B cell (primary cell): ENCODE results near the gene ALMS1. TPM values are rescaled to one million over a fixed set of nuclear protein-coding genes. Genes with fewer than 3 reads are reported as not detected.
A peak's percentile ranks its signal among the peaks of the same experiment; 100 is the strongest.
"Not testable (repeated sequence)": the region's sequence is repeated elsewhere in the genome, so short reads cannot be mapped to it uniquely, and the experiment has no call there.

Source experiments
- ATAC-seq: fragments of 200-7000 bp; cut with Tn5 transposase; one replicate; pipeline ENCODE4 v1.10.0; 2021; ENCODE audit warnings: low read depth, mild to moderate bottlenecking, moderate number of reproducible peaks, moderate library complexity
- CTCF ChIA-PET: fragments of 350-600 bp; sonication (Branson Sonifier 250); formaldehyde crosslinking; loops from one replicate; lab custom pipeline; 2021; ENCODE audit warnings: antibody characterized with exemption, inconsistent platforms; lab: Charles Lee
- POLR2A ChIA-PET: fragments of 350-600 bp; sonication (Branson Sonifier 250); formaldehyde crosslinking; loops from one replicate; lab custom pipeline; 2021; ENCODE audit warnings: antibody characterized with exemption; lab: Charles Lee
- DNase-seq: peaks from one replicate; pipeline ENCODE4 v3.0.0; 2013
- H2AFZ ChIP-seq: 2 replicates; pipeline ENCODE4 v1.6.1; 2012; ENCODE audit warnings: mild to moderate bottlenecking, low read depth, low read length; ENCODE audit not compliant: insufficient read depth, poor library complexity, severe bottlenecking
- H3K27ac ChIP-seq, 2 donors: 1 replicate in 1 of 2; 2 replicates in 1 of 2; pipeline ENCODE4 v1.5.1; 2012 to 2013; ENCODE audit warnings: low read length in 2 of 2, mild to moderate bottlenecking in 2 of 2, moderate library complexity in 1 of 2
- H3K27me3 ChIP-seq, 4 experiments: fragments of 200-600 bp in 1 of 4; sonication (generic) in 1 of 4; replicated peaks in 1 of 4; 1 replicate in 2 of 4; 2 replicates in 2 of 4; pipeline versions ENCODE4 v1.6.1 to v1.7.0; 2013 to 2016; ENCODE audit warnings: low read length in 3 of 4, mild to moderate bottlenecking in 2 of 4, mixed read lengths in 1 of 4, moderate library complexity in 1 of 4; ENCODE audit not compliant: insufficient read depth in 4 of 4, control insufficient read depth in 3 of 4; ENCODE audit errors: control extremely low read depth in 1 of 4
- H3K36me3 ChIP-seq, 2 experiments: replicated peaks in 1 of 2; 1 replicate in 1 of 2; 2 replicates in 1 of 2; pipeline versions ENCODE4 v1.6.1 to v1.7.1; 2013; ENCODE audit warnings: low read length in 1 of 2; ENCODE audit not compliant: insufficient read depth in 2 of 2, control insufficient read depth in 1 of 2; ENCODE audit errors: control extremely low read depth in 1 of 2, extremely low read depth in 1 of 2
- H3K4me1 ChIP-seq, 2 donors: fragments of 200-600 bp in 1 of 2; sonication (generic) in 1 of 2; 1 replicate in 1 of 2; 2 replicates in 1 of 2; pipeline versions ENCODE4 v1.5.1 to v1.6.1; 2013 to 2017; ENCODE audit warnings: low read length in 2 of 2; ENCODE audit not compliant: control insufficient read depth in 2 of 2, insufficient read depth in 2 of 2
- H3K4me2 ChIP-seq: replicated peaks from 2 replicates; pipeline ENCODE3; 2012; ENCODE audit warnings: mild to moderate bottlenecking, low read depth, low read length; ENCODE audit not compliant: poor library complexity, severe bottlenecking
- H3K4me3 ChIP-seq, 5 experiments: fragments of 200-600 bp in 1 of 5; sonication (generic) in 1 of 5; 1 replicate in 3 of 5; 2 replicates in 2 of 5; pipeline versions ENCODE4 v1.5.1 to v1.7.0; 2011 to 2016; ENCODE audit warnings: low read length in 4 of 5, mild to moderate bottlenecking in 4 of 5, low read depth in 2 of 5, control low read depth in 1 of 5, moderate library complexity in 1 of 5; ENCODE audit not compliant: insufficient read depth in 1 of 5; ENCODE audit errors: control extremely low read depth in 1 of 5, extremely low read depth in 1 of 5
- H3K79me2 ChIP-seq: fragments of 200-600 bp; sonication (generic); one replicate; pipeline ENCODE4 v1.6.0; 2016; ENCODE audit warnings: low read length; ENCODE audit not compliant: control insufficient read depth, insufficient read depth
- H3K9ac ChIP-seq: fragments of 200-600 bp; sonication (generic); 2 replicates; pipeline ENCODE4 v1.6.1; 2017; ENCODE audit warnings: mild to moderate bottlenecking, low read length, moderate library complexity
- H3K9me3 ChIP-seq, 3 donors: one replicate each; pipeline versions ENCODE4 v1.6.1 to v1.7.1; 2013; ENCODE audit warnings: low read length in 2 of 3; ENCODE audit not compliant: control insufficient read depth in 2 of 3, insufficient read depth in 1 of 3; ENCODE audit errors: control extremely low read depth in 1 of 3
- H4K20me1 ChIP-seq: 2 replicates; pipeline ENCODE4 v1.6.0; 2012; ENCODE audit warnings: mild to moderate bottlenecking, low read length; ENCODE audit not compliant: insufficient read depth, control insufficient read depth, poor library complexity, severe bottlenecking
- H3K27ac Mint-ChIP-seq: one replicate; pipeline ENCODE4 v1.8.0; 2021; ENCODE audit warnings: mixed read lengths
- H3K27me3 Mint-ChIP-seq: one replicate; pipeline ENCODE4 v1.8.0; 2021; ENCODE audit warnings: mixed read lengths
- H3K4me1 Mint-ChIP-seq: one replicate; pipeline ENCODE4 v1.8.0; 2021; ENCODE audit warnings: mixed read lengths
- H3K4me3 Mint-ChIP-seq: one replicate; pipeline ENCODE4 v1.8.0; 2021; ENCODE audit warnings: mixed read lengths
- H3K9me3 Mint-ChIP-seq: one replicate; pipeline ENCODE4 v1.8.0; 2022; ENCODE audit warnings: mixed read lengths; ENCODE audit not compliant: insufficient read depth
- EZH2 ChIP-seq: IDR thresholded peaks from 2 replicates; pipeline ENCODE4 v1.6.1; 2012; ENCODE audit warnings: borderline replicate concordance, low read depth, mild to moderate bottlenecking, moderate library complexity, low read length; ENCODE audit not compliant: insufficient read depth, poor library complexity, severe bottlenecking
- WGBS: methylation state at CpG from one replicate; pipeline ENCODE4 v1.1.5; 2013; ENCODE audit warnings: missing lambda C conversion rate; ENCODE audit not compliant: insufficient coverage; 5-methylcytosine and 5-hydroxymethylcytosine counted together
- intact Hi-C: fragments of 100-400 bp; cut with micrococcal nuclease; formaldehyde crosslinking; loops from one replicate; pipeline ENCODE4 v1.10.0; 2022
- polyA plus RNA-seq: library from polyadenylated mRNA; depleted of rRNA; stranded (reverse); fragments of >200 nt; gene quantifications from 2 replicates; pipeline ENCODE4 v1.2.3, GENCODE V29; 2012
- total RNA-seq, 2 donors: library from RNA; stranded (reverse); fragments of 120-200 nt in 1 of 2; gene quantifications; 1 replicate in 1 of 2; 2 replicates in 1 of 2; pipeline versions ENCODE4 v1.2.3 to v1.2.4, GENCODE V29; 2013 to 2022
- TF ChIP-seq, protein P1 (sequence below): fragments of 200-600 bp; IDR thresholded peaks from one replicate; pipeline ENCODE4 v1.8.0; 2022; ENCODE audit warnings: antibody characterized with exemption, mild to moderate bottlenecking

Gene ALMS1
- total and polyA plus RNA-seq, 2 donors (not counting 1 experiment from before 2014, with no cell fraction given): 4.8 to 32.1 TPM

GRCh38 chr2:73451263-73451972 is 65.8 kb downstream of the ALMS1 start:
- no peak overlapping the region for H3K27ac ChIP-seq
- H3K9me3 Mint-ChIP-seq: no peaks in the 10 kb centered on the region
- H3K27me3 Mint-ChIP-seq: no peaks in the 10 kb centered on the region
- H3K4me1 Mint-ChIP-seq: peaks cover 7% of the 10 kb centered on the region
- intact Hi-C loops: no loop called here
- H3K36me3 ChIP-seq: peaks cover 0 to 17% of the 10 kb centered on the region in 2 experiments
- ChIA-PET POLR2A (interaction anchor here (0.5 kb wide), 1 partner anchor 17 kb away, joined by 3 read pairs; no protein-coding TSS in a partner anchor), CTCF (no interaction called here)
- no peaks in the 10 kb centered on the region for H3K9me3 ChIP-seq
- H3K4me2 ChIP-seq: no peak overlapping the region
- H4K20me1 ChIP-seq: no peaks in the 10 kb centered on the region
- H3K27ac Mint-ChIP-seq: no peak overlapping the region
- H3K27me3 ChIP-seq: no peaks in the 10 kb centered on the region
- ATAC-seq (no peak), DNase-seq (peak; percentile 17)
- H3K79me2 ChIP-seq: no peaks in the 10 kb centered on the region
- H3K4me1 ChIP-seq: peaks cover 4 to 6% of the 10 kb centered on the region in 2 donors
- H3K4me3 Mint-ChIP-seq: no peak overlapping the region
- H3K4me3 ChIP-seq: no peak overlapping the region
- no peak overlapping the region for H2AFZ ChIP-seq
- WGBS: 33% methylated on average over 1 of the region's 1 CpG
- TF ChIP-seq EZH2: no peak
- TF ChIP-seq, protein P1, sequence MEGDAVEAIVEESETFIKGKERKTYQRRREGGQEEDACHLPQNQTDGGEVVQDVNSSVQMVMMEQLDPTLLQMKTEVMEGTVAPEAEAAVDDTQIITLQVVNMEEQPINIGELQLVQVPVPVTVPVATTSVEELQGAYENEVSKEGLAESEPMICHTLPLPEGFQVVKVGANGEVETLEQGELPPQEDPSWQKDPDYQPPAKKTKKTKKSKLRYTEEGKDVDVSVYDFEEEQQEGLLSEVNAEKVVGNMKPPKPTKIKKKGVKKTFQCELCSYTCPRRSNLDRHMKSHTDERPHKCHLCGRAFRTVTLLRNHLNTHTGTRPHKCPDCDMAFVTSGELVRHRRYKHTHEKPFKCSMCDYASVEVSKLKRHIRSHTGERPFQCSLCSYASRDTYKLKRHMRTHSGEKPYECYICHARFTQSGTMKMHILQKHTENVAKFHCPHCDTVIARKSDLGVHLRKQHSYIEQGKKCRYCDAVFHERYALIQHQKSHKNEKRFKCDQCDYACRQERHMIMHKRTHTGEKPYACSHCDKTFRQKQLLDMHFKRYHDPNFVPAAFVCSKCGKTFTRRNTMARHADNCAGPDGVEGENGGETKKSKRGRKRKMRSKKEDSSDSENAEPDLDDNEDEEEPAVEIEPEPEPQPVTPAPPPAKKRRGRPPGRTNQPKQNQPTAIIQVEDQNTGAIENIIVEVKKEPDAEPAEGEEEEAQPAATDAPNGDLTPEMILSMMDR: no peak
- no peak overlapping the region for H3K9ac ChIP-seq

- Histone ChIP-seq H3K27ac (no peak overlapping the region), H3K4me1 (no peaks in the 10 kb centered on the region), H3K9me3 (no peaks in the 10 kb centered on the region), H2AFZ (no peak overlapping the region), H3K79me2 (no peaks in the 10 kb centered on the region), H3K4me3 (no peak overlapping the region), H3K27me3 (no peaks in the 10 kb centered on the region), H3K9ac (no peak overlapping the region), H4K20me1 (no peaks in the 10 kb centered on the region), H3K36me3 (peaks cover 0 to 3% of the 10 kb centered on the region in 2 experiments), H3K4me2 (no peak overlapping the region)
- ChIA-PET CTCF (no interaction called here), POLR2A (no interaction called here)
- TF ChIP-seq, protein P1: no peak
- no peak for TF ChIP-seq EZH2
- Mint-ChIP-seq H3K4me3 (no peak overlapping the region), H3K27ac (no peak overlapping the region), H3K4me1 (no peaks in the 10 kb centered on the region), H3K9me3 (no peaks in the 10 kb centered on the region), H3K27me3 (no peaks in the 10 kb centered on the region)
- no CpG with 5 or more reads among the region's 3 CpGs for WGBS
- DNase-seq (no peak), ATAC-seq (no peak)
- intact Hi-C loops: no loop called here
Observed at GRCh38 chr2:73457982-73458381, 72.3 kb downstream of the ALMS1 start.

GRCh38 chr2:73462388-73462787 is 76.8 kb downstream of the ALMS1 start:
- ATAC-seq, H4K20me1 ChIP-seq, H3K4me3 Mint-ChIP-seq, H3K4me3 ChIP-seq, CTCF ChIA-PET, H3K27ac ChIP-seq, DNase-seq, H3K9me3 Mint-ChIP-seq, H3K79me2 ChIP-seq, H3K27me3 Mint-ChIP-seq, H3K27me3 ChIP-seq, H3K9ac ChIP-seq, H3K27ac Mint-ChIP-seq, POLR2A ChIA-PET, H3K36me3 ChIP-seq, H3K4me2 ChIP-seq, intact Hi-C loops, H3K4me1 Mint-ChIP-seq, H2AFZ ChIP-seq, H3K9me3 ChIP-seq, H3K4me1 ChIP-seq: not testable (repeated sequence)
- WGBS: 100% methylated on average over 1 of the region's 1 CpG
